Mucosa of descending colon (tissue), 3 donors: ENCODE results near the gene DNAJA3. TPM values are rescaled to one million over a fixed set of nuclear protein-coding genes. Genes with fewer than 3 reads are reported as not detected.

Experiments used
- ATAC-seq: fragments of 200-7000 bp; cut with Tn5 transposase; one replicate; pipeline ENCODE4 v1.9.1; 2020; ENCODE audit warnings: mild to moderate bottlenecking, moderate library complexity
- DNase-seq, 3 donors: peaks; one replicate each; pipeline ENCODE4 v3.0.0-alpha.2; 2020
- H3K36me3 ChIP-seq: fragments of 200-600 bp; one replicate; pipeline ENCODE4 v1.8.0; 2021; ENCODE audit warnings: low read depth, mild to moderate bottlenecking
- H3K4me1 ChIP-seq: fragments of 200-600 bp; one replicate; pipeline ENCODE4 v1.8.0; 2021; ENCODE audit warnings: low read depth, mild to moderate bottlenecking
- H3K4me3 ChIP-seq: fragments of 200-600 bp; one replicate; pipeline ENCODE4 v1.8.0; 2021; ENCODE audit warnings: mild to moderate bottlenecking
- H3K9me3 ChIP-seq: fragments of 200-600 bp; one replicate; pipeline ENCODE4 v1.8.0; 2021; ENCODE audit warnings: mild to moderate bottlenecking
- intact Hi-C, 2 donors: fragments of 100-400 bp; cut with DNase I in 1 of 2; cut with micrococcal nuclease in 1 of 2; formaldehyde crosslinking; loops; one replicate each; pipeline versions ENCODE4 v1.11.0 to v1.11.1; 2022; cut with DNase I, micrococcal nuclease
- total RNA-seq, 3 donors: library from RNA; stranded (reverse); fragmentation: NEBNext Ultra II Directional in 2 of 3; extraction: Animal tissue kit (Norgen Biotek cat#: 25700) in 2 of 3; gene quantifications; one replicate each; pipeline versions ENCODE4 v1.2.1 to v1.2.4, GENCODE V29; 2021 to 2023
- TF ChIP-seq, protein P1 (sequence below): fragments of 200-600 bp; IDR thresholded peaks from one replicate; pipeline ENCODE4 v1.8.0; 2022; ENCODE audit warnings: antibody characterized with exemption, mild to moderate bottlenecking
- donor health status: DM: no; HTN: no; CAD: no; lungs with moderate emphysema.
- donor health status: DM: no; HTN: no; CAD: no.
- donor health status: DM: no; HTN: yes; CAD: no.

Gene DNAJA3
- total RNA-seq, 3 donors from 2014 or later: 47.0 to 58.3 (median 54.8) TPM

DNA sequence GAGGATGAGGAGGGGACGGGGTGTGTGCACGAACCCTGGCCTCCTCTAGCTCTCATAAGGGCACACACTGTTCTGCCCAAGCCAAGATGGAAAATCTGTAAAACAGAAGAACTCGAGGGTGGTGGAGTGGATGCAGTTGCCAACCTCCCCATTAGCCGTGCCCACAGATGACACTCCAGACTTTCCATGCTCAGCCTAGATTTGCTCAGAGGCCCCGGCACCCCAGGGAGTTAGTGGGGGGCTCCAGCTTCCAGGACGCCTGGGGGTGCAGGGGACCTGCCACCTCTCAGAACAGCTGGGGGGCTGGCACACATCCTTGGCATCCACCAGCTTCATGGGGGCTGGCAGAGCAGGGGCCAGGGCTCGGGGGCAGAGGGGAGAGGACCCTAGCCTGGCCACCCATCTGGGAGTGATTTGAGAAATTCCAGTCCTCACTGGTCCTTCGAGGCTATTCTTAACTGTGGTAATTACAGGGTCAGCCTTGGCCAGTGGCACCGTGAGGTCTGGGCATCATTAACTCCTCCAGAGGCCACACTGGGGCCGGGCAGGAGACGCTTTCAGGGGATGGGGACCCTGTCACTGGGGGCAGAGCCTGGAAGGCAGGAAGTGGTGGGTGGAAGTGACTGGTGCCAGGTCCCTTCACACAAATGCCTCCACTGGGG, 39.7 kb upstream of the DNAJA3 start:
- TF ChIP-seq, protein P1, sequence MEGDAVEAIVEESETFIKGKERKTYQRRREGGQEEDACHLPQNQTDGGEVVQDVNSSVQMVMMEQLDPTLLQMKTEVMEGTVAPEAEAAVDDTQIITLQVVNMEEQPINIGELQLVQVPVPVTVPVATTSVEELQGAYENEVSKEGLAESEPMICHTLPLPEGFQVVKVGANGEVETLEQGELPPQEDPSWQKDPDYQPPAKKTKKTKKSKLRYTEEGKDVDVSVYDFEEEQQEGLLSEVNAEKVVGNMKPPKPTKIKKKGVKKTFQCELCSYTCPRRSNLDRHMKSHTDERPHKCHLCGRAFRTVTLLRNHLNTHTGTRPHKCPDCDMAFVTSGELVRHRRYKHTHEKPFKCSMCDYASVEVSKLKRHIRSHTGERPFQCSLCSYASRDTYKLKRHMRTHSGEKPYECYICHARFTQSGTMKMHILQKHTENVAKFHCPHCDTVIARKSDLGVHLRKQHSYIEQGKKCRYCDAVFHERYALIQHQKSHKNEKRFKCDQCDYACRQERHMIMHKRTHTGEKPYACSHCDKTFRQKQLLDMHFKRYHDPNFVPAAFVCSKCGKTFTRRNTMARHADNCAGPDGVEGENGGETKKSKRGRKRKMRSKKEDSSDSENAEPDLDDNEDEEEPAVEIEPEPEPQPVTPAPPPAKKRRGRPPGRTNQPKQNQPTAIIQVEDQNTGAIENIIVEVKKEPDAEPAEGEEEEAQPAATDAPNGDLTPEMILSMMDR: no peak
- intact Hi-C loops: no loop called here
- ATAC-seq: no peak
- Histone ChIP-seq H3K4me1 (no peaks in the 10 kb centered on the region), H3K36me3 (no peaks in the 10 kb centered on the region), H3K4me3 (no peak overlapping the region), H3K9me3 (no peaks in the 10 kb centered on the region)
- DNase-seq: no peak

GRCh38 chr16:4386451-4386805, 39.2 kb upstream of the DNAJA3 start:
- H3K36me3 ChIP-seq: no peaks in the 10 kb centered on the region
- TF ChIP-seq, protein P1: no peak
- DNase-seq (peak in 1 of 3 donors; percentile 55), ATAC-seq (peak; percentile 16)
- no peak overlapping the region for H3K4me3 ChIP-seq
- intact Hi-C loops: no loop called here
- H3K4me1 ChIP-seq: no peaks in the 10 kb centered on the region
- H3K9me3 ChIP-seq: no peaks in the 10 kb centered on the region

DNA sequence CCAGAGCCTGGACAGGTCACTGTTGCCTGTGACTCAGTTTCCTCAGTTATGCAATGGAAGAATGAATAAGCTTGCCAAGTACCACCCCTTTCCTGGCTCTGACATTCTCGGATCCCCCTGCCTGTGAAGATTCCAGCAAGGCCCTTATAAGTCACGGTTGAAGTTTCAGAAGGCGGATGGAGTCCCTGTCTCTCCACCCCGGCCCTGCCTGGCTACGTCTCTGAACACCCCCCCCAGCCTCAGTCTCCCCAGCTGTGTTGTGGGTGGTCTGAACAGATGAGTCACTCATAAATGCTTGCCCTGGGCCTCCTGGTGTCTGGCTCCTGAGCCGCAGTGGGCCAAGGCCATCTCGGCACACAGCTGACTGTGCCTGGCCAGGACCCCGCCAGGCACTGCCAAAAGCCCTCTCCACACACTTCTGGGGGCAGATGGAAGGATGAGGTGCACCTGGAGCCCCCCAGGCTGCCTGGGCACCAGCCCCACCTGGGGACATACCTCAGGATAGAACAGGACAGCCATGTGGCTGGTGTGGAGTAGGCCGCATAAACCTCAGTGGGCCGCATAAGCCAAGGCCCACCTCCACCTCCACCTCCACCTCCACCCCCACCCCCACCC, 38.6 kb upstream of the DNAJA3 start:
- TF ChIP-seq, protein P1: no peak
- no peak for ATAC-seq
- no peaks in the 10 kb centered on the region for H3K36me3 ChIP-seq
- H3K9me3 ChIP-seq: no peaks in the 10 kb centered on the region
- intact Hi-C loops: no loop called here
- DNase-seq: no peak
- no peaks in the 10 kb centered on the region for H3K4me1 ChIP-seq
- no peak overlapping the region for H3K4me3 ChIP-seq

DNA sequence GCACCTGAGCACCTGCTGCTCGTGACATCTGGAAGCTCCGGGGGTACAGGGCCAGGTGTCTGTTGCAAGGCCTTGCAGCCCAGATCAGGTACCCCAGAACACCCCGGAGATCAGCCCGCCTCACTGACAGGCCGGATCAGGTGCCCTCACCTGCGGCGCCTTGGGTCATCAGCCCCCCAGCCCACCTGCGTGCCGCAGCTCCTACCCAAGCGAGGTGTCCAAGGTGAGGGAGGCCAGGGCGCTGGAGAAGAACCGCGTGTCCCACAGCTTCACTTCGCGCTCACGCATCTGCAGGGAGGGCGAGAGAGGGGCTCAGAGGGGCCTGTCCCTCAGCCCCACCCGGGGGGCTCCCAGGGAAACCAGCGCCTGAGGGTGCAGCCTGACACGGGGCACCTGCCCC, 37.9 kb upstream of the DNAJA3 start:
- Histone ChIP-seq H3K4me3 (no peak overlapping the region), H3K9me3 (no peaks in the 10 kb centered on the region), H3K36me3 (no peaks in the 10 kb centered on the region), H3K4me1 (no peaks in the 10 kb centered on the region)
- TF ChIP-seq, protein P1: no peak
- intact Hi-C loops: no loop called here
- ATAC-seq (no peak), DNase-seq (no peak)

GRCh38 chr16:4388271-4389021, 37.2 kb upstream of the DNAJA3 start:
- ATAC-seq (no peak), DNase-seq (no peak)
- no peaks in the 10 kb centered on the region for H3K36me3 ChIP-seq
- no peak overlapping the region for H3K4me3 ChIP-seq
- H3K9me3 ChIP-seq: no peaks in the 10 kb centered on the region
- intact Hi-C loops: no loop called here
- TF ChIP-seq, protein P1: no peak
- H3K4me1 ChIP-seq: no peaks in the 10 kb centered on the region
